HG03066 (cell line): ENCODE data around the gene ONECUT2.
"Not testable (repeated sequence)": the region's sequence is repeated elsewhere in the genome, so short reads cannot be mapped to it uniquely, and the experiment has no call there.

Experiments
- ATAC-seq: cut with Tn5 transposase; IDR thresholded peaks from one replicate; pipeline ENCODE4 v1.9.1; 2021; ENCODE audit warnings: low read depth; ENCODE audit not compliant: unreplicated experiment

The ONECUT2 gene

GRCh38 chr18:57434536-57435494 is at the start of gene ONECUT2:
ONECUT2 (plus strand) TSS chr18:57435374; CDS start chr18:57435717, 343 bp downstream.
- no peak for ATAC-seq

GRCh38 chr18:57389271-57389670 is 45.9 kb upstream of the ONECUT2 start:
- no peak for ATAC-seq

GRCh38 chr18:57390044-57390443 is 45.1 kb upstream of the ONECUT2 start:
- ATAC-seq, result no peak

- ATAC-seq, result not testable (repeated sequence)
These were observed 40.4 kb upstream of the ONECUT2 start for GRCh38 chr18:57394749-57395148.

- ATAC-seq, result not testable (repeated sequence)
These were observed 38.3 kb upstream of the ONECUT2 start for GRCh38 chr18:57396831-57397230.

GRCh38 chr18:57397440-57398132 is 37.6 kb upstream of the ONECUT2 start:
- ATAC-seq, result no peak

GRCh38 chr18:57404345-57404744 is 30.8 kb upstream of the ONECUT2 start:
- ATAC-seq, result no peak

- no peak for ATAC-seq
These were observed 25.5 kb upstream of the ONECUT2 start for GRCh38 chr18:57409650-57410049.

GRCh38 chr18:57410749-57411148 is 24.4 kb upstream of the ONECUT2 start:
- no peak for ATAC-seq

- ATAC-seq, result no peak
These were observed 18.6 kb upstream of the ONECUT2 start for GRCh38 chr18:57416542-57416941.

- no peak for ATAC-seq
These were observed 12.8 kb upstream of the ONECUT2 start for GRCh38 chr18:57422313-57422872.

GRCh38 chr18:57423821-57424220 is 11.4 kb upstream of the ONECUT2 start:
- ATAC-seq, result no peak

GRCh38 chr18:57425096-57425495 is 10.1 kb upstream of the ONECUT2 start:
- ATAC-seq, result no peak

- ATAC-seq, result no peak
These were observed 9.0 kb upstream of the ONECUT2 start for GRCh38 chr18:57426187-57426586.

GRCh38 chr18:57427429-57428201 is 7.6 kb upstream of the ONECUT2 start:
- ATAC-seq, result no peak

GRCh38 chr18:57428221-57429150 is 6.7 kb upstream of the ONECUT2 start:
- no peak for ATAC-seq

- no peak for ATAC-seq
These were observed 5.8 kb upstream of the ONECUT2 start for GRCh38 chr18:57429167-57430078.
